SH-SY5Y (cell line): ENCODE results near the gene PARP12.

Experiments
- GATA2 ChIP-seq: IDR thresholded peaks from 2 replicates; pipeline ENCODE4 v1.6.1; 2011; ENCODE audit warnings: mild to moderate bottlenecking, low read depth, low read length
- GATA3 ChIP-seq: IDR thresholded peaks from 2 replicates; pipeline ENCODE4 v1.6.1; 2011; ENCODE audit warnings: low read depth, mild to moderate bottlenecking, low read length, moderate library complexity

- TF ChIP-seq GATA2: no peak
- no peak for TF ChIP-seq GATA3
These were observed 34.9 kb downstream of the PARP12 start for GRCh38 chr7:140027858-140028257.
